Activated CD8-positive, alpha-beta memory T cell treated with anti-CD3 and anti-CD28 coated beads, Interleukin-2, amount 50 U/mL, for 1 hour (primary cell): ENCODE results near the gene RSBN1L.
A peak's percentile ranks its signal among the peaks of the same experiment; 100 is the strongest.
"Not testable (repeated sequence)": the region's sequence is repeated elsewhere in the genome, so short reads cannot be mapped to it uniquely, and the experiment has no call there.

Source experiments
- DNase-seq: peaks from one replicate; pipeline ENCODE4 v3.0.0-alpha.2; 2020; ENCODE audit errors: extremely low read depth

RSBN1L gene

DNA sequence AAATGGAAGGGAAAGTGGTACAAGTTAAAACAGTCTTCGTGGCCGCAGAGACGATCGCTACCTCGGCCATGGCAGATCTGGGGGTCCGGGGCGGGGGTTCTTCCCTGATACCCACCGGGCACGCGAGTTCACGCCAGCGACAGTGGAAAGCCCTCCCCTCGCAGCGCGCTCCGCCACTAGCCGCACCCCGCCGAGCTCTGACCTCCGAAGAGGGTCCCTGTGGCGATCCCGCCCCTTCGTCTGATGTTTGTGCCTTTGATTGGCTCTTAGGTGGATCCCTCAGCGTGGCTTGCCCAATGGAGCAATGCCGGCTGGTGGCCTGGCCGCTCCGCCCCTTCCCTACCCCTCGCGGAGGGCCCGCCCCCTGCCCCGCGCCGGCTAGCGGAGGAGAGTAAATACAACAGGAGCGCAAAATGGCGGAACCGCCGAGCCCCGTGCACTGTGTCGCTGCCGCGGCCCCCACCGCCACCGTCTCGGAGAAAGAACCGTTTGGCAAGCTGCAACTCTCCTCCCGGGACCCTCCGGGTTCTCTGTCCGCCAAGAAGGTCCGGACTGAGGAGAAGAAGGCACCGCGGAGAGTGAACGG is at the start of gene RSBN1L:
RSBN1L (plus strand) TSS at position 403 of the 586 bp plus-strand sequence; CDS start at position 414, 11 bp downstream.
- peak; percentile 95 for DNase-seq

DNA sequence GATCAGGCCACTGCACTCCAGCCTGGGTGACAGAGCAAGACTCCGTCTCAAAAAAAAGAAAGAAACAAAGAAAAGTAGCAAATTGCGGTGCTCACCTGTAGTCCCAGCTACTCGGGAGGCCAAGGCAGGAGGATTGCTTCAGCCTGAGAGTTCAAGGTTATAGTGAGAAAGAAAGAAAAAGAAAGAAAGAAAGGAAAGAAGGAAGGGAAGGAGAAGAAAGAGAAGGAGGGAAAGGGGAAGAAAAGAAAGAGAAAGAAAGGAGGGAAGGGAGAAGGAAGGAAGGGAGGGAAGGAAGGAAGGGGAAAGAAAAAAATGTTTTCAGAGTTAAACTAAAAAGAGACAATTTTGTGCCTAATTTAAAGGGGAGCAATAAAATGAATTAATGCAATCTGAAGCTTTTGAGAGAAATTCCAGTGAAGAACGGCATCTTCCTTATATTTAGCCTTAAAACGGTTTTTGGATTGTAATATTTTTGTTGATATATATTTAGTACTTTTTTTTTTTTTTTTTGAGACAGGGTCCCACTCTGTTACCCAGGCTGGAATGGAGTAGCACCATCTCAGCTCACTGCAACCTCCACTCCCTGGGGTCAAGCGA is 47.4 kb upstream of the RSBN1L start:
- no peak for DNase-seq

- no peak for DNase-seq
Observed at GRCh38 chr7:77649716-77650349, 46.4 kb upstream of the RSBN1L start.

GRCh38 chr7:77651575-77652162 is 44.6 kb upstream of the RSBN1L start:
- peak; percentile 21 for DNase-seq

GRCh38 chr7:77652826-77653225 is 43.4 kb upstream of the RSBN1L start:
- DNase-seq, result not testable (repeated sequence)

GRCh38 chr7:77653572-77653971 is 42.7 kb upstream of the RSBN1L start:
- no peak for DNase-seq

GRCh38 chr7:77655356-77655755 is 40.9 kb upstream of the RSBN1L start:
- DNase-seq, result no peak

DNA sequence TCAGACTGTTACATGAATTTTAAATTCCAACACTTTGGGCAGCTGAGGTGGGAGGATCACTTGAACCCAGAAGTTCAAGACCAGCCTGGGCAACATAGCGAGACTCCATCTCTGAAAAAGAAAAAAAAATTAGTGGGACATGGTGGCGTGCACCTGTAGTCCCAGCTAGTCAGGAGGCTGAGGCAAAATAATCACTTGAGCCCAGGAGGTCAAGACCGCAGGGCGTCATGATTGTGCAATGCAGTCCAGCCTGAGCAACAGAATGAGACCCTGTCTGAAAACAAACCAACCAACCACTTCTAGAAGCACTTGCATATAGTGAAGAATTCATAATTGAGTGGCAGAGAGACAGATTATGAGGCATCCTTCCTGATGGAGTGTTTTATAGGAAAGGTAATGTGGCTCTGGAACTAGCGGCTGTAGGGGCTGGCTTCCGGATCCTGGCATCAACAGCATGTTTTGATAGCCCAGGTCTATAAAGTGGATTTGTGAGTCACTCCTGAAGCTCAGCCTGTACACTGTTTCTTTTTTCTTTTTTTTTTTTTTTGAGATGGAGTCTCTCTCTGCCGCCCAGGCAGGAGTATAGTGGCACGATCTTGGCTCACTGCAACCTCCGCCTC is 40.3 kb upstream of the RSBN1L start:
- no peak for DNase-seq

- DNase-seq, result no peak
Observed at GRCh38 chr7:77657427-77658224, 38.6 kb upstream of the RSBN1L start.

- no peak for DNase-seq
Observed at GRCh38 chr7:77658928-77659327, 37.3 kb upstream of the RSBN1L start.

DNA sequence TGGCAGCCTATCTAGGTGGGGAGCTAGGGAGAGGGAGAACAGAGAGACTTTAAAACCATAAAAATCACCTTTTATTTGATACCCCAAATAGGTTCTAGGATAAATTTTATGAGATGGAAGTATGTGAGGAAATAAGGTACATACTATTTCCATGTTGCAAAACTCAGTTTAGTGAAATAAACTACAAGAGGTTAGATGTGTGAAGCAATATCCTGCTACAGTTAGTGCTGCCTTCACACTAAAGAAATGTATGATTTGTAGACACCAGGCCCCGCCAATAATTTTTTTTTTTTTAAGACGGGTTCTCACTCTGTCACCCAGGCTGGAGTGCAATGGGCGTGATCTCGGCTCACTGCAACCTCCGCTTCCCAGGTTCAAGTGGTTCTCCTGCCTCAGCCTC is 34.4 kb upstream of the RSBN1L start:
- no peak for DNase-seq

GRCh38 chr7:77662869-77663268 is 33.4 kb upstream of the RSBN1L start:
- no peak for DNase-seq

GRCh38 chr7:77664715-77665114 is 31.5 kb upstream of the RSBN1L start:
- no peak for DNase-seq

GRCh38 chr7:77665161-77665560 is 31.1 kb upstream of the RSBN1L start:
- no peak for DNase-seq

DNA sequence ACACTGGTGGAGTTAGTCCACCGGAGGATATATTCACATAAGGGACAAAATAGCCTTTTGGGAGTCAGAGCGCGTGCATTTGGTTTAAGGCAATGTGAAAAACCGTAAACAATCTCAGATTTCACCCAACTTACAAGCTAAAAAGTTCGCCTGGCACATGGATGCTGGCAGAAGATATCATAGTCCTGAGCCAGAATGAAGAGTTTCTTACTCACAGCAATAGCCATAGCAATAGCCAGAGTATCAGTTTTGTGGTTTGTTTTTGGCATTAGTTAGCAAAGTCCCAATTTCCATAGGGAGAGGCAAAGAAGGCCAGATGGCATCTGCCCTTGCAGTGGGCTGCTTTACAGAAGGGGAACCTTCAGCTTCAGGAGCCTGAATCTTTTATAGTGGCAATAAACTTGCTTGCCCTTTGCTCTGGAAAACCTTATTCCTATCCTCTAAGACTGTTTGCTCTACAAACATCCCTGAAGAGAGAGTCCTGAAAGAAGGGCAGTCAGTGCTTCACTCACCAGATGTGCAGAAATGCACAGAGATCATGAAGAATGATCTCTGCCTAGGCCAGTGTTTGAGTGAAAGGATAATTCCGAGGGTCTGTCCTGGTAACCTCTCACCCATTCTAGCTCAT is 28.7 kb upstream of the RSBN1L start:
- no peak for DNase-seq

GRCh38 chr7:77674878-77675277 is 21.4 kb upstream of the RSBN1L start:
- no peak for DNase-seq

- DNase-seq, result no peak
Observed at GRCh38 chr7:77679608-77680007, 16.7 kb upstream of the RSBN1L start.

DNA sequence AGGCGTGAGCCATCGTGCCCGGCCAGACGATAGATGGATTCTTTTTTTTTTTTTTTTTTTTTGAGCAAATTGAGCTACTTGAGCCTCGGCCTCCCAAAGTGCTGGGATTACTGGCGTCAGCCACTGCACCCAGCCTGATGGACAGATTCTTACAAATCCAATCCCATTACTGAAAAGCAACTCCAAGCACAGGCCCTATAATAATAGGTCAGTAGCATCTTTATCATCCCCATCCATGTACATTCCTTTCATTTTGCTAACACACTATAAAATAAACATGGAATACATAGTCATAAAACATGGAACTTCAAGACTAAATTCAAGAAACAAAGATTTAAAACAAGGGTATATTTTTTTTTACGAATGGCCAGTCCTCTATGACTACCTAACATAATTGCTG is 16.0 kb upstream of the RSBN1L start:
- no peak for DNase-seq

DNA sequence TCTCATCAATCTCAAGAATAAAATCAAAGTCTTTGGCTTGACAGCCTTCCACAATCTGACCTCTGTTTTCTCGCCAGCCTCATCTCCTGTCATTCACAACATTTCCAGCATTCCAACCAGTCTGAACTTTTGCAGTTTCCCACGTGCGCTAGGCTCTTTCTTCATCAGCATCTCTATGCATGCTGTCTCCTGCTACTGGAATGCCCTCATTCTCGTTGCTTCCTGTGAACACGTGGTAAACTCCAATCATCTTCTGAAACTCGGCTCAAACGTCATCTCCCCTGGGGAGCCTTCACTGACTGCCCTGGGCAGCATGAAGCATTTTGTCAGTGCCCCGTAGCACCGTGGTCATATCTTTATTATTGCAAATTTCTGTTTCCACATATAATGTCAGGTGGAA is 12.2 kb upstream of the RSBN1L start:
- no peak for DNase-seq

GRCh38 chr7:77685233-77685632 is 11.0 kb upstream of the RSBN1L start:
- DNase-seq, result no peak

- no peak for DNase-seq
Observed at GRCh38 chr7:77687100-77687746, 9.0 kb upstream of the RSBN1L start.
